HG02852 (cell line): ENCODE measurements around the gene VWA2.

ENCODE experiments used
- ATAC-seq: cut with Tn5 transposase; IDR thresholded peaks from one replicate; pipeline ENCODE4 v1.9.1; 2021; ENCODE audit warnings: mild to moderate bottlenecking, moderate library complexity; ENCODE audit not compliant: unreplicated experiment

Gene VWA2

DNA sequence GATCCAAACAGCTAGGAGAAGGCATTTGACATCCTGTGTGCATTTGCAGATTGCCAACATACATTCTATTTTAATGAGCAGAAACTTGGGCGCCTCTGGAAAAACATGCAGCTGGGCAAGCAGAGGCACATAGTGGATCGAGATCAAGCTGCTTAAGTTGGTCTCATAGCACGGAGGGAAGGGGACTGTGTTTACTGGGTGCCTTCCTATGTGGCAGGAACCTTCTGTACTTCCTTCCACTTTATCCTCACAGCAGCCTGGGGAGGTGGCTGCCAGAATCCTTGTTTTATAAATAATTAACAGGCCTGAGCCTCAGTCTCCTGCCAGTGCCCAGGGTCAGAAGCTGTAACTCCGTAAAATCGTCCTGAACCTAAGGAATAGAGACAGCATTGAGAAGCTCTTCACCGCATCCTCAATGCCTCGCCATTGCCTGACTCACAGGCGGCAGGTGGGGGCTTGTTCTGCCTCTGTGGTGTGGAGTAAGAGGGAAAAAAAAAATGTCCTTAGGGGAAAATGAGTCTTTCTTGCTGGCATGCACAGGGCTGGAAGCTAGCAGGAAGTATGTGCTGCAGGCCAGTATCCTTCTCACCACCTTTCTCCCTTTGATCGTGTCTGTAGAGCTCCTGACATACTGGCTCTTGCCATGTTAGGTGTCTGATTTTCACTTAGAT, 6.2 kb downstream of the VWA2 start:
- ATAC-seq = no peak

DNA sequence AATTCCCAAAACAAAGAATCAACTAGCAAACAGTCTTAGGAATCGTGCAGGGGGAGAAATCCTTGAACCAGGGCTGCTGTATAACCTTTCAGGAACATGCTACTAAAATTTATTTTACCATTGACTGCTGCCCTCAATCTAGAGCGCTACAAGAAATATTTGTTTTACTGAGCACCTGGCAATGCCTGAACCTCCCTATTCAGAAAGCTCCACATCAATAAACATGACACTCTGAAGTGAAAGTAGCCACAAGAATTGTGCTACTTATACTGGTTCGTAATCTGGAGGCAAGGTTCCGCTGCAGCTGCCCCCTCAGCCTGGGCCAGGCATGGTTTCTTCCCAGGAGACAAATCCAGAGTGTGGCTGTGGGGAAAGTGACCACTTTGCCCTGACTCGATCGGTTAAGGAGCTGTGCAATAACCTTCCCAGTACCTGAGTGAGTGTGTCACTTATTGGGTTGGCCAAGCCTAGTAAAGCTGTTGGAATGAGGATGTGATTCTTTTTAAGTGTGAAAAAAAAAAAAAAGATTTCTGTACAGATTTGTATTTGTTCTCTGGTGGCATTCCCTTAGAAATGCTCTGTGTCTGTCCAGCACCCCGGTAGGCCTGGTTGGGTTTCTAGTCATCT, 7.7 kb downstream of the VWA2 start:
- ATAC-seq = no peak

DNA sequence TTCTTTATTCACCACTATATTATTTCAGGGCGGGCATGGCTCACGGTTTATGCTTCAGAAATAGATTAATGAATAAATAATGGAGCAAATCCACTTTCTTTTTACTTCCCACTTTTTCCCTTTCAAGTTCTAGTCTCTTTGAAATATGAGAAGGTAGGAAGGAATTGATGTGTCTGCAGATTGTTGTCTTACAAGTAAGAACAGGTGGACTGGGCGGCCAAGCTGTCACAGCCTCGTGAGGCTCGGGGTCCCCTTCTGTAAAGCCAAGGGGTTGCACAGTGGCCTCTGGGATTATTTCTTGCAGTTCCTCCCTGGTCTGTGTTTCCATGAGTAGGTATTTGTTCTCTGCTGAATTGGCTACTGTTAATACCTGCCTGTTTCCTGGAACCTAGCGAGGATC, 11.2 kb downstream of the VWA2 start:
- ATAC-seq = no peak

DNA sequence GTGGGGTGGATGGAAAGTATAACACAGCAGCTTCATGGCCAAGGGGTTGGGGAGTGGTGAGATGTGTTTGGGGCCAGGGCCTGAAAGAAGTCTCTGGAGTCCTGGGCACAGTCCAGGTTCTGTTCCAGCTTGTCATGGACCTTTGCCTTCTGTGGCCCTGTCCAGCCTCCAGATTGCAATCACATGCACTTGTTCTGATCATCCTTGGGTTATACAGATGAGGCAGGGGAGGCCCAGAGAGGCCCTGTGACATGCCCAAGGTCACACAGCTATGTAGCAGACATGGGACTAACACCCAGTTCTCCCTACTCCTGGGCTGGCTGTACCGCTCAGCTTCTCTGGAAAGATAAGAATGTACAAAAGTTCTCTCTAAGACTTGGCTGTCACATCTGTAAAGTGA, 11.7 kb downstream of the VWA2 start:
- ATAC-seq = no peak

DNA sequence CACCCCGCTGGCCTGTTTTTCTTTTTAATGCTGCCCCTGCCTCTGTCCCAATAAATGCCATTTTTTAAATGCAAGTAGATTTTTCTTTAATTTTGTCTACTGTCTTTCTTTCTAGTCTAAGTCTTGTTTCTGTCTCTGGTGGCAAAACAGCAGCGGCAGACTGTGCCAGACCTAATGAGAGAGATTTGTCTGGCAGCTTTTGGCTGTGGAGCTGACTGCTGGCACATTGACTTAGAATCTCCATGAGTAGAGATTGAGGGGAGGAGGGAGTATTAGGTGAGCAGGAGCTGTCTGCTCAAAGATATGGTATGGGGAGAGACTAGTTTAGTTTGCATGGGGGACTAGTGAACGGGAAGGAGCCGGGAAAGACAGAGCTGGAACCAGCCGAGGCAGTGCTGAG, 13.0 kb downstream of the VWA2 start:
- ATAC-seq = no peak

DNA sequence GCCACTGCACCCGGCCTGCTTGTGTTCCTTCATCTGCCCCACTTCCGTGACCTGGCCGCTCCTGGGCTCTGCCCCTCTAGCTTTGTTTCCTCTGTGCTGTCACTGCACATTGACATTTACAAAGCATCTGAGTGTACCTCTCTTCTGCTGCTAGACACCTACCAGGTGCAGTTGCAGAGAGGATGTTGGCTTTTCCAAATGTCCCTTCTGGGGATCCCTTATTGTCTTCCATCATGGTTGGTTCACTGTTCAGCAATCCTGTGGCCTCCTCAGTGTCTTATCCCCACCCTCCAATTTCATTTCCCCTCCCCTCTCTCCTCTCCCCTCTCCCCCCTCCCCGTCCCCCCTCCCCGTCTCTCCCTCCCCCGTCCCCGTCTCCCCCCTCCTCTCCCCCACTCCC, 13.8 kb downstream of the VWA2 start:
- ATAC-seq = no peak

DNA sequence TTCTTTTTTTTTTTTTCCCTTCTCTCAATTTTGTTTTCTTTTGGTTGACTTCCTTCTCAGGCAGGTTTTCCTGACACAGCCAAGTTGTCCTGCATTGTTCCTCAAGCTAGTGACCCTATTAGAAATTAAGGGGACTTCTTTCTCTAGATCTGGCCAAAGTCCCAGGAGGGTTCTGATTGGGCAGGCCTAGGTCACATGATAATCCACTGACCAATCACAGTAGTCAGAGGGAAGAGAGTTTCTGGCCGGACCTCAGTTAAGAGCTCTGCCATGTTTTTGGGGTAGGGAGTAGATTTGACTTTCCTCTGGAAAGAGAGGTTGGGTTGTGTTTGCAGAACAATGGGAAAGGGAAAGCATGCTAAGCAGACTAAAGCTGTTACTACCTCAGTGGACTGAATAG, 16.2 kb downstream of the VWA2 start:
- ATAC-seq = no peak

DNA sequence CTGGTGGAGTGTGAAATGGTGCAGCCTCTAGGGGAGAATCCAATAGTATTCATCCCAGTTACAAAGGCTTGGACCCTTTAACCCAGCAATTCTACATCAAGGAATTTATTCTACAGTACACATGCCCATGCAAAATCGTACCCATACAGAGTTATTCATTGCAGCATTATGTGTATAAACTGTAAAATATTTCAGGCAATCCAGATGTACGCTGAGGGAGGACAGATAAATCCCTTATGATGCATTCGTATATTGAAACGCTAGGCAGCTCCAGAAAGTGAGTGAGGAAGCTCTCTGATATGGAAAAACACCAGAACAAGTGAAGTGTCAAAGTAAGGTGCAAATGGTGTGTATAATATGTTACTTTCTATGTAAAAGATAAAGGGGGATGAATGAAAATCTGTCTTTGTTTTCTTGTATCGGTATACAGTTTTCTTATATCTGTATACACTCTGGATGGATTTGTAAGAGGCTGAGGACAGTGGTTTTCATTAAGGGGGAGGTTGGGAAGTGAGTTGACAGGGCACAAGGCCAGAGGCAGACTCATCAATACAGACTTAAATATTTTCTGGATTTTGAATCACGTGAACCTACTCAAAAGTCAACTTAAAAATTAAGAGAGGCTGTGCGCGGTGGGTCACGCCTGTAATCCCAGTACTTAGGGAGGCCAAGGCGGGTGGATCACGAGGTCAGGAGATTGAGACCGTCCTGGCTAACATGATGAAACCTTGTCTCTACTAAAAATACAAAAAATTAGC, 17.1 kb downstream of the VWA2 start:
- no peak for ATAC-seq

DNA sequence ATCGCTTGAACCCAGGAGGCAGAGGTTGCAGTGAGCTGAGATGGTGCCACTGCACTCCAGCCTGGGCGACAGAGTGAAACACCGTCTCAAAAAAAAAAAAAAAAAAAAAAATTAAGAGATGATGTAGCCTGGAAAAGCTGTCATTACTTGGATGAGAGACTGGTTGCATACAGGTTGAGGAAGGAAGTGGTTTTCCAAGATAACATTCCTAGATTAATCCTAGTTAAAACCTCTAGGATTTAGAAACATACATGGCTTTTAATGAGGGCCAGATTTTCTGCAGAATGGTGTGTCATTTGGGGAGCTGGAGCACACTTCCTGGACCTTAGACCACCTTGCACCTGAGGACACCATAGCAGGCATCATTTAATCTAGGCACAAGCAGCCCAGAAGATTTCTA, 17.8 kb downstream of the VWA2 start:
- ATAC-seq = no peak

DNA sequence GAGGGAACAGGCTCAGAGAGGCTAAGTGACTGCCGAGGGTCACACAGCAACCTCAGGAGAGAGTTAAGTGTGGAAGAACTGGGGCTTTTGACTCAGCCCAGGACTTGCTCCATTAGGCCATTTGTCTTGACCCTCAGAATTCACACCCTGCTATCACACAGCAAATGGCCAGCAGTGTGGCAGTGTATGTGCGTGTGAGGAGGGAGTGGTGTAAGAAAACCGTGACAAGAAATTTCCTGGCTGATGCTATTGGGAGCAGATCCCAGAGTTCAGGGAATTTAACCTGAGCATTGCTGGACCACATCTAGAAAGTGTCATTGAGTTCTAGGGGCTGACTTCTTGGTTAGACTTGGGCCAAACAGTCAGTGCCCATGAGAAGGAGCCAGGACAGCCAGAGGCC, 18.4 kb downstream of the VWA2 start:
- ATAC-seq = no peak

DNA sequence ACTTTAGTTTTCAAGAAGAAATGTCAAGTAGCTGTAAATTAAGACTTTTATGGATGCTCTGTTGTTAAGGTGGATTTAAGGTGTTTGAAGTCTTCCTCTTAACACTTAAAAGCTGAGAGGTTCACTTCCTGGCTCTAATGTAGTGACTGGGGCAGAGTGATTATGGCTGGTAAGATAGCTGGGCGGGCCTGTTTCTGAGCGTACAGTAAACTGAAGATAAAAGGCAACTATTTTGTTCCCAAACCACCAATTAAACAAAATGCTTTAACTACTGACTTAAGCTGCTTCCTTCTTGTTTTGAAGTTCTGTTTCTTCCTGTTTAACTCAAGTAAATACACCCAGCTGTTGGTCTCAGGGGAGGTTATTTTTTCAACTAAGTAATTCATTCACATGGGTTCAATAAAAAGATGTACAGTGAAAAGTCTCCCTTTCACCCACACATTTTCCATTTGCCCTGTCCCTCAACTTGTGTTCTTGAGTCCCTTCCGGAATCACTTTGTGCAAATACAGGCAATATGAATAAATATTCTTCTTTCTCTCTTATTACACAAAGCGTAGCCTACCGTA, 19.3 kb downstream of the VWA2 start:
- ATAC-seq = no peak

DNA sequence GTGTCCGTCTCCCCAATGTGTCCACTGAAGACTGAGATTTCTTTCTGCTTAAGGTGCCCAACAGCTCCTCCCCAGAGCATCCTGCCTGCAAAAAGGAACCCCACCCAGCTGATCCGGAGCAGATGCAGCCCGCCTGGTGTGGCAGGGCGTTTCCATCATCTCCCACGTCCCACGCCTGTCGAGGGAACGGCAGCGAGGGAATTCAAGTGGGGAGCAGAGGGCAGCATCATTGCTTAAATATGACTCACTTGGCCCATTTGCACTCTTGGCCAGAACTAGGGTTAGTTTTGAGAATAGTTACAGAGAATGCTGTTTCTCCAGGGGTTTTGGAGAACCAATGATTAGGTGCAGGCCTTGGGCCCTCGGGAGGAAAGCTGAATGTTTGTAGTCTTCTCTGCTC, 20.8 kb downstream of the VWA2 start:
- no peak for ATAC-seq

DNA sequence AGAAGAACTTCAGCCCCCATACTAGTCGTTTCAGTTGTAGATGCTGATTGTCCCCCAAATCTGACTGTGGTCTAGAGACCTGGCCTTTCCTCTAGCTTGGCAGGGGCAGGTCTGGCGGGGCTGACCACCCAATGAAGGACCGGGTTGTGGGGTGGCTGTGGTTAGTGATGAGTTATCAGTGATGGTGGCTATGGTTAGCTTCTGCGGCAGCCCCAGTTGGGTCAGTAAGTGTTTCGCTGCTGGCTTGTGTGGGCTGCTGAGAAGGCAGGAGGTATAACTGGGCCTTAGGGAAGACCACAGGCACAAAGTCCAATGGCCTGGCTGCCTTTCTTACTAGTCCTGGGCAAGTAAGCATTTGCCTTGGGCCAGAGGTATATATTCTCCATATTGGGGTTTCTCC, 21.3 kb downstream of the VWA2 start:
- no peak for ATAC-seq

DNA sequence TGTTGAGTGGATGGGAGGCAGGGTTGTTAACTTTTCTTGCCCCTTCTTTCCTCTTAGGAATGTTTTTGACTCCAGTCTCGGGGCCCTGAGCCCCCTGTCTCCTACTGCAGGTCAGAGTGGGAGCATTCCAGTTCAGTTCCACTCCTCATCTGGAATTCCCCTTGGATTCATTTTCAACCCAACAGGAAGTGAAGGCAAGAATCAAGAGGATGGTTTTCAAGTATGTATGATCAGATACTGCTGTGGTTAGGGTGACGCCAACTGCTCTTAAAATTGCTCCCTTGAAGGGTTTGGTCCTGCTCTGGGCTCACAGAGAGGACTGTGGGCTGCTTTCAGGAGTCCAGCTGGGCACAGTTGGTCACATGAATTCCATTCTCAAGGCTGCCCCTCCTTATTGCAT, 22.0 kb downstream of the VWA2 start:
- ATAC-seq = no peak

DNA sequence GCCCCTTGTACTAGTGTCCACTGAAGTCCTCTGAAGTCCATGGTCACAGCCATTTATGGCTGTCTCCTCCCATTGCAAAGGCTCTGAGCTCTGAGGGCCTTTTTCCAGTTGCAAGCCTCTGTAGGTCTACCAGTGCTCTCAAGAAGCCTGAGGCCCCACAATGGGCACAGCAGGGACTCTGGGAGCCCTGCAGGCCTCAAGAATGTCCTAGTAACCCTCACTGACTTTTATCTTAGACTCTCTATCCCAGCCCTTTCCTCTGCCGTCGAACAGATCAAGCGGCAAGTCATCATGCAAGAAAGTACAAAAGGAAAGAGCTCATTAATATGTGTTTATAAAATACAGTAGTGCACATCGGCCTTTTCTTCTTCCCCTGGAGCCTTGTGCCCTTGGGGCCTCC, 23.4 kb downstream of the VWA2 start:
- no peak for ATAC-seq

DNA sequence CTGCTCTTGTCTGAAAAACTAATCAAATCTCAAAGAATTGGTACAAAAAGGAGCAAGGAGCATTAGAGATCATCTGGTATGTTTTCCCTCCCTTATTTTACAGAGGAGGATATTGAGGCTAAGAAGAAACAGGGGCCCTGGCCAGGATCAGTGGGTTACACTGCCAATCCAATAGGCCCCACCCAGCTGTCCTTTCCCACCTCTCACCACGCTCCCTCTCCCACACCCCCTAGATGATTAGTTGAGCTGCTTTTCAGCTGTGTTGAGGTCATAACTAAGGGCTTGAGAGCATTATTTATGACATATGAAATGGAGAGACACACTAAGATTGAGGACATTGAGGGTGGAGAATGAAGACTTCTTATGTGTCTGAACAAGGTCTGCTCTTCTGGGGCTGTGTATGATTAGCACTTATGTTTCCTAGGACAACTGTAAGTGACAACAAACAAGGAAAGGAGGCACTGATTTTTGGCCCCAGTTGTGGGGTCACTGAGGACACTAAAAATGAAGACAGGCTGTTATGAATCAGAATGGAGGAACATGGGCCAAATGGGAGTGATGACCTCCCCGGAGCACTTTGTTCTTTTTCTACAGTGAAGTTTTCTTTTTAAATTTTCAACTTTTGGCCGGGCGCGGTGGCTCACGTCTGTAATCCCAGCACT, 26.5 kb downstream of the VWA2 start:
- no peak for ATAC-seq

DNA sequence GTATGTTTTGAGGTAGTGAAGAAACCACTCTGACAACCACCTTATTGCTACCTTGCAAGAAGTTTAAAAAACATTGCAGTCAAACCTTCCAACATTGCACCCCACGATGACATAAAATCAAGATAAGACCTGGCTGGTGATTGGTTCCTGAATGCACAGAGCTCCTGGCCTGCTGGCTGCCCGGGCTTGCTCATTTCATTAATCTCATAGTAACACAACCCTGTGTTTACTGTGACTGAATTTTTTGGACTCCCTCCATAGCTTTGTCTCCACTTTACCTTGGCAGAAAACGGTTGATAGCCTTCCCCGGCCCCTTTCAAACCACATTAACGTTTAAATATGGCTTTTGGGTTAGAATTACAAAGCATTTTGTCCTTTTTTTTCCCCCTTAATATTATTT, 27.5 kb downstream of the VWA2 start:
- no peak for ATAC-seq

DNA sequence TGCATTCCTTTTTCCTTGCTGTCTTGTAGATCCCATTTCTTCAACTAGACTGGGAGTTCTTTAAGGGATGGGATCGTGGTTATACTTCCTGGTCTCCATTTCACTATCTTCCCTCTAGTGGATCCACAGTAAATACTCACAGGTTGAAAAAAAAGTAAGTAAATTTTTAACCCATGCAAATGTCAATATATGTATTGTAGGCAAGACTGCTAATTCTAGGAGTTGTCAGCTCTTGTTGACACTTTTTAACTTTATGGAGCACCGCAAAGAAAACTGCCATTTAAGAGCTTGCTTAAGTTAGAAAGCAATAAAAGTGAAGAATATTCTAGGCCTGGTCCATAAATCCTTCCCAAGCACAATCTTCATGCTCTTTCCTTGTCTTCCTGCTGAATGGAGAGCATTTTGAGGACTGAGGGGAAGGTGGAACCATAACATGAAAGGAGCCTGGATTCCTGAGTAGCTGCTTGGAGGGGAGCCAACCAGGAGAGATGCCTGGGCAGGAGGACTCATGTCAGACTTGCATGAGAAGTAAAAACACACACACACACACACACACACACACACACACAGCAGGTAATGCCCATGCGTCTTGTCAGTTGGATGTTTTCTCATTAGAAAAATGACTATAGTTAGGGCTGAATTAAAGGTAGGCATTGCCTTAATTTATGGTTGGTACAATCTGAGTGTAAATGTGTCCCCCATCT, 32.2 kb downstream of the VWA2 start:
- no peak for ATAC-seq

DNA sequence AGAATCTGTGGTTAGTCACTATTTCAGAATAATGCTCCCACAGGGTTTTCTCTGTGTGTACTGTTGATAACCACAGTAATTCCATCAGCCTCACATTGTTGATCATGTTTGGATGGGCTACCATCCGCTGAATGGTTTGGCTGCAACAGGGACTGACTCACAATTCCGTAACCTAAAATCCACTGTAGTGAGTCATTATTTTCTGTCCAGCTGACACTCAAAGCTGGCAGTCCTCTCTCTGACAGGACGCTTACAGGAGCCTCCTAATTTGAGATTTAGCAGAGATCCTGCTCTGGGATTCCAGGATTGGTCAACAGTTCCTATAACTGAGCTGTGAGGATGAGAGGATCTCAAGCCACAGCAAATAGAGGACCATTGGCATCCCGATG, 32.7 kb downstream of the VWA2 start:
- no peak for ATAC-seq

DNA sequence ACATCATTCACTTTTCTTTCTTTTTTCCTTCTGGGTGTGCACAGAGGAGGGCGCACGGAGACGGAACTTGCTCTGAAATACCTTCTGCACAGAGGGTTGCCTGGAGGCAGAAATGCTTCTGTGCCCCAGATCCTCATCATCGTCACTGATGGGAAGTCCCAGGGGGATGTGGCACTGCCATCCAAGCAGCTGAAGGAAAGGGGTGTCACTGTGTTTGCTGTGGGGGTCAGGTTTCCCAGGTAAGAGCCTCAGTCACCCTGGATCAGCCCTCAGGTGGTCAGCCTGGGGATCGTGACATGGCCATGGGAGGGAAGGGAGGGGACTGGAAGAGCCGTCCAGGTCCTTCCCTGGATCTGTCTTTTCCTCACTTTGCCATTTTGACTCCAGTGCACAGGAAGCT, 33.6 kb downstream of the VWA2 start:
- ATAC-seq = no peak

DNA sequence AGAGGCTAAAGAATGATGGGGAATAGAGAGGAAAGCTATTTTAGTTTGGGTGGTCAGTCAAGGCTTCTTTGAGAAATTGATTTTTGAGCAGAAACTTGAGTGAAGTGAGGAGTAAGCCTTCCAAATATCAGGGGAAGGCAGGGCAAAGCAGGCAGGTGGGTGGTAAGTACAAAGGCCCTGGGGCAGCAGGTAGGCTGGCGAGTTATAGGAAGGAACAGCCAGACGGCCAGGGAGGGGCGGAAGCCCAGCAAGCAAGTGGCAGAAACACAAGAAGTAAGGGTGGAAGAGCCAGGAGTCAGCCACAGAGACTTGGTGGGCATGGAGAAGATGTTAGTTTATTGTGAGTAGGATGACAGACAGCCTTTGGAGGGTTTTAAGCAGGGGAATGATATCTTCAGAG, 34.9 kb downstream of the VWA2 start:
- ATAC-seq = no peak
